Transverse colon (tissue), 4 donors: ENCODE data around the gene GRIK4. TPM values are rescaled to one million over a fixed set of nuclear protein-coding genes. Genes with fewer than 3 reads are reported as not detected.

ENCODE experiments used
- DNase-seq: peaks from one replicate; pipeline ENCODE4 v3.0.0-alpha.2; 2019
- H3K27ac ChIP-seq, 4 donors: fragments of 200-600 bp; sonication (generic); 2 replicates each; pipeline ENCODE4 v1.5.1; 2016 to 2018; ENCODE audit warnings: inconsistent platforms in 4 of 4
- H3K27me3 ChIP-seq: fragments of 200-600 bp; sonication (generic); 2 replicates; pipeline ENCODE4 v1.5.1; 2017; ENCODE audit warnings: inconsistent platforms
- H3K36me3 ChIP-seq, 4 donors: fragments of 200-600 bp; sonication (generic); 2 replicates each; pipeline ENCODE4 v1.5.1; 2017 to 2019; ENCODE audit warnings: inconsistent platforms in 4 of 4
- H3K4me1 ChIP-seq, 4 donors: fragments of 200-600 bp; sonication (generic); 2 replicates each; pipeline ENCODE4 v1.5.1; 2017 to 2020; ENCODE audit warnings: inconsistent platforms in 4 of 4
- H3K4me3 ChIP-seq, 4 donors: fragments of 200-600 bp; sonication (generic); 1 replicate in 1 of 4; 2 replicates in 3 of 4; pipeline versions ENCODE4 v1.5.1 to v1.6.1; 2017 to 2019; ENCODE audit warnings: inconsistent platforms in 4 of 4
- H3K9me3 ChIP-seq, 2 donors: fragments of 200-600 bp; sonication (generic); 2 replicates each; pipeline ENCODE4 v1.5.1; 2017 to 2019; ENCODE audit warnings: inconsistent platforms in 2 of 2
- EP300 ChIP-seq: sonication (generic); formaldehyde crosslinking; IDR thresholded peaks from one replicate; pipeline ENCODE4 v1.6.1; 2017; ENCODE audit warnings: antibody characterized with exemption, low read depth
- POLR2A ChIP-seq: fragments of 450-650 bp; IDR thresholded peaks from one replicate; pipeline ENCODE4 v1.6.1; 2016; ENCODE audit warnings: antibody characterized with exemption, mild to moderate bottlenecking, moderate library complexity
- POLR2AphosphoS5 ChIP-seq, 3 donors: sonication (generic); formaldehyde crosslinking; IDR thresholded peaks; one replicate each; pipeline ENCODE4 v1.6.1; 2016; ENCODE audit warnings: antibody characterized with exemption in 3 of 3
- WGBS, 2 donors: methylation state at CpG; one replicate each; pipeline ENCODE4 v1.1.5; 2018; ENCODE audit warnings: low coverage in 1 of 2; 5-methylcytosine and 5-hydroxymethylcytosine counted together
- in situ Hi-C, 4 donors: fragments of 200-750 bp; cut with MboI; loops; one replicate each; pipeline versions ENCODE4 v1.15.0 to v1.15.1; 2017; ENCODE audit warnings: low sequenced_read_pairs in 3 of 4, low pct_ligation_motif_present in 1 of 4, low pct_unique_long_range_greater_than_20kb in 1 of 4
- intact Hi-C: fragments of 100-400 bp; cut with DNase I; formaldehyde crosslinking; loops from one replicate; pipeline ENCODE4 v1.15.1; 2023; ENCODE audit warnings: low total_unique reads
- total RNA-seq, 4 donors: library from RNA; depleted of rRNA; stranded (reverse); fragments of >200 nt; gene quantifications; one replicate each; pipeline ENCODE4 v1.1.0, GENCODE V29; 2016
- TF ChIP-seq, protein P1 (sequence below), 5 experiments: fragments of 200-600 bp in 3 of 5; fragments of 450-650 bp in 2 of 5; sonication (generic) in 3 of 5; IDR thresholded peaks; 1 replicate in 2 of 5; 2 replicates in 3 of 5; pipeline ENCODE4 v1.5.1; 2016 to 2017; ENCODE audit warnings: antibody characterized with exemption in 5 of 5, inconsistent platforms in 3 of 5, mild to moderate bottlenecking in 2 of 5, moderate library complexity in 1 of 5

GRIK4 gene
- total RNA-seq, 4 donors from 2014 or later: 2.6 TPM; not detected in 3

DNA sequence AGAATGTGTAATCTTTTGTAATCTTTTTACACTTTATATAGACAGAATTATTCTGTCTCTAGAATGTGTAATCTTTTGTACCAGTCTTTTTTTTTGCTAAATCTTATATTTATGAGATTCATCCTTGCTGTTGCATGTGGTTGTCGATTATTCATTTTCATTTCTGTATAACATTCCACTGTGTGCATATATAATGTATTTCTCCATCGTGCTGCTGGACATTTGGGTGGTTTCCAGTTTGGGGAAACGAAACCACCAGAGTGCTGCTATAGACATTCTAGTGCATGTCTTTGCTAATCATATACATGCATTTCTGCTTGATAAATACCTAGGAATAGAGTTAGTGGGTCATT lies 146.5 kb downstream of the GRIK4 start:
- Histone ChIP-seq H3K36me3 (no peaks in the 10 kb centered on the region), H3K27me3 (peaks cover 6% of the 10 kb centered on the region), H3K4me3 (no peak overlapping the region), H3K9me3 (no peaks in the 10 kb centered on the region), H3K27ac (no peak overlapping the region), H3K4me1 (no peaks in the 10 kb centered on the region)
- intact Hi-C loops: no loop called here
- TF ChIP-seq POLR2AphosphoS5 (IDR thresholded peaks at IDR 0.05): no peak
- TF ChIP-seq POLR2A: no peak
- TF ChIP-seq EP300: no peak
- TF ChIP-seq, protein P1, sequence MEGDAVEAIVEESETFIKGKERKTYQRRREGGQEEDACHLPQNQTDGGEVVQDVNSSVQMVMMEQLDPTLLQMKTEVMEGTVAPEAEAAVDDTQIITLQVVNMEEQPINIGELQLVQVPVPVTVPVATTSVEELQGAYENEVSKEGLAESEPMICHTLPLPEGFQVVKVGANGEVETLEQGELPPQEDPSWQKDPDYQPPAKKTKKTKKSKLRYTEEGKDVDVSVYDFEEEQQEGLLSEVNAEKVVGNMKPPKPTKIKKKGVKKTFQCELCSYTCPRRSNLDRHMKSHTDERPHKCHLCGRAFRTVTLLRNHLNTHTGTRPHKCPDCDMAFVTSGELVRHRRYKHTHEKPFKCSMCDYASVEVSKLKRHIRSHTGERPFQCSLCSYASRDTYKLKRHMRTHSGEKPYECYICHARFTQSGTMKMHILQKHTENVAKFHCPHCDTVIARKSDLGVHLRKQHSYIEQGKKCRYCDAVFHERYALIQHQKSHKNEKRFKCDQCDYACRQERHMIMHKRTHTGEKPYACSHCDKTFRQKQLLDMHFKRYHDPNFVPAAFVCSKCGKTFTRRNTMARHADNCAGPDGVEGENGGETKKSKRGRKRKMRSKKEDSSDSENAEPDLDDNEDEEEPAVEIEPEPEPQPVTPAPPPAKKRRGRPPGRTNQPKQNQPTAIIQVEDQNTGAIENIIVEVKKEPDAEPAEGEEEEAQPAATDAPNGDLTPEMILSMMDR (IDR thresholded peaks at IDR 0.05): no peak
- WGBS, 2 donors: 66 to 78% methylated on average over 3 of the region's 3 CpGs
- DNase-seq: no peak
- in situ Hi-C loops: no loop called here

DNA sequence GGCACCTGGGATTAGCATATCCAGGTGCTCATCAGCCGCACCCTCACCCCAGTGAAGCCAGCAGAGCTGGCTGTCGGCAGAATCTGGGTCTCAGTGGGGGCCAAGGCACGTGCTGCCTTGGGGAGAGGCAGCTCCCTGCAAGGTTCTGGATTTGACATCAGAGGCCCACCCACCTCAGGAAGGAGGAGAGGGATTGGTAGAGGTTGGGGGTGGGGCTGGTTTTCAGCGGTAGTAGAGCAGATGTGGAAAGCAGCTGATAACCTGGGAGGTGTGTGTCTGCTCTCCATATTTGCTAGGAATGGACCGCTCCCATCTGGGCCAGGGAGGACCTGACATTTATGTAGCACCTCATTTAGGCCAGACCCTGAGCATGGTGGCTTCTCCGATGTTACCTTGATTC lies 147.5 kb downstream of the GRIK4 start:
- H3K36me3 ChIP-seq: no peaks in the 10 kb centered on the region
- TF ChIP-seq, protein P1 (IDR thresholded peaks at IDR 0.05): no peak
- TF ChIP-seq POLR2AphosphoS5 (IDR thresholded peaks at IDR 0.05) (no peak), EP300 (no peak), POLR2A (no peak)
- in situ Hi-C loops (no loop called here), intact Hi-C loops (no loop called here)
- no peak for DNase-seq
- 80% methylated on average over 6 of the region's 6 CpGs; no CpG with 5 or more reads in 1 of the 2 donors for WGBS, 2 donors
- H3K4me3 ChIP-seq: no peak overlapping the region
- H3K9me3 ChIP-seq: no peaks in the 10 kb centered on the region
- no peaks in the 10 kb centered on the region for H3K4me1 ChIP-seq
- H3K27me3 ChIP-seq: peaks cover 12% of the 10 kb centered on the region
- H3K27ac ChIP-seq: no peak overlapping the region

DNA sequence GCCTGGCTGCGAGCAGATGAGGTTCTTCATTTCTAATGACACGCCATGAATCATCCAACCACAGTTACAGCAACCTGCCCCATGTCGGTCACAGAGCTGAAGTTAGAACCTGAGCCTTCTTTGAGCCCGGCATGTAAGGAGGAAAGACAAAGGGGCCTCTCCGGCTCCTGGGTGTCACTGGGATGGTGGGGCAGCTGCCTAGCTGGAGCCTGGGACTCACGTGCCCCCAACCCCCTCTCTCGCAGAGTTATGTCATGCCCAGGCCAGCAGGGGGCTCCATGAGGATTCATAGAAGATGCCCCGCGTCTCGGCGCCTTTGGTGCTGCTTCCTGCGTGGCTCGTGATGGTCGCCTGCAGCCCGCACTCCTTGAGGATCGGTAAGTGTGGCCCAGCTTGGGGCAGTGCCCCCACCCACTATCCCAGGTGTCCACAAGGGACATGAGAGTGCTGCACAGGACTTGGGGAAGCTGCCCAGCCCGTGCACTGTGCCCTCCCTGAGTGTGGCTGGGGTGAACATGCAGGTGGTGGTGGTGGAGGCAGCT lies 148.5 kb downstream of the GRIK4 start:
- H3K27ac ChIP-seq: no peak overlapping the region
- H3K4me3 ChIP-seq: no peak overlapping the region
- peaks cover 12% of the 10 kb centered on the region for H3K27me3 ChIP-seq
- no peaks in the 10 kb centered on the region for H3K9me3 ChIP-seq
- intact Hi-C loops (no loop called here), in situ Hi-C loops (no loop called here)
- H3K36me3 ChIP-seq: no peaks in the 10 kb centered on the region
- H3K4me1 ChIP-seq: no peaks in the 10 kb centered on the region
- 33% methylated on average over 17 of the region's 17 CpGs; no CpG with 5 or more reads in 1 of the 2 donors for WGBS, 2 donors
- peak; percentile 41 for DNase-seq
- no peak for TF ChIP-seq POLR2A
- TF ChIP-seq POLR2AphosphoS5 (IDR thresholded peaks at IDR 0.05): no peak
- TF ChIP-seq, protein P1 (IDR thresholded peaks at IDR 0.05): peak in 4 of 5 experiments; percentile 25 to 41 (median 32)
- TF ChIP-seq EP300: no peak

DNA sequence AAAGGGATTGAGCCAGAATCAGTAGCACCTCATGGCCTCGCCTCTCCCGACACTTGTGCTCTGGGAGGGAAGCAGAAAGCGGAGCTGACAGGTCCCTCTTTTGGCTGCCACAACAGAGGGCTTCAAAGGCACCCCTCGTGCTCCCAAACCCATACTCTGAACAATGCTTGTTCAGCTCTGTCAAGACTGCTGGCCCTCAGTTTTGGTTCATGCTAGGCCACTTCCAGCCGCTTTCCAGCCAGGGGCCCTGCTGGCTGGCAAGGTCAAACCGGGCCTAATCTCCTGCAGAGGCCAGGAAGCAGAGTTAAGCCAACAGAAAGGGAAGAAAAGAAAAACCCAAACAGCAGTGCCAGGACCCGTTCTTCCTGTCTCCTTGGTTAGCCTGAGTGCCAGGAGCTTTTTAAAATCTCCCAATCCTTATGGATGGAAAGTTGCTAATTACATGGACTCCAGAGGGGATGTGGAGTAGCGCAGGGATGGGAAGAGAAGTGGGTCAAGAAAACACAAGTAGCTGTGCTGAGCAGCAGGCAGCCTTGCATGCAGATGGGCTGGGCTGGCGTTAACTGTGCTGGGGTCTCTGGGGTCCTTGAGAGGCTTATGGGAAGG lies 150.6 kb downstream of the GRIK4 start:
- 84 to 93% methylated on average over 3 to 9 of the region's 9 CpGs for WGBS, 2 donors
- Histone ChIP-seq H3K9me3 (no peaks in the 10 kb centered on the region), H3K36me3 (no peaks in the 10 kb centered on the region), H3K27me3 (peaks cover 21% of the 10 kb centered on the region), H3K4me3 (no peak overlapping the region), H3K27ac (no peak overlapping the region), H3K4me1 (no peaks in the 10 kb centered on the region)
- in situ Hi-C loops: no loop called here
- TF ChIP-seq, protein P1 (IDR thresholded peaks at IDR 0.05): no peak
- no peak for TF ChIP-seq POLR2AphosphoS5 (IDR thresholded peaks at IDR 0.05)
- TF ChIP-seq POLR2A: no peak
- no peak for TF ChIP-seq EP300
- no peak for DNase-seq
- intact Hi-C loops: no loop called here
